Measurements from ENCODE around the gene MPZL3.

Gene MPZL3

GRCh38 chr11:118264569-118265465 is 12.7 kb upstream of the MPZL3 start:
- no peak for DNase-seq

GRCh38 chr11:118263695-118264568 is 11.8 kb upstream of the MPZL3 start, which contains the start of gene MPZL2:
Gene MPZL2, minus strand, starts transcription at chr11:118264297. Its CDS starts 144 bp downstream, at chr11:118264153.
- no peak for DNase-seq

GRCh38 chr11:118263112-118263511 is 10.9 kb upstream of the MPZL3 start:
- no peak for DNase-seq

GRCh38 chr11:118260353-118260752 is 8.2 kb upstream of the MPZL3 start:
- DNase-seq, result no peak

- DNase-seq, result no peak
These were observed 7.0 kb upstream of the MPZL3 start for GRCh38 chr11:118259138-118259537.

- no peak for DNase-seq
These were observed 6.2 kb upstream of the MPZL3 start for GRCh38 chr11:118258410-118258809.

- DNase-seq, result no peak
These were observed 523 bp upstream of the MPZL3 start for GRCh38 chr11:118252688-118253087.

- no peak for DNase-seq
These were observed 5.1 kb downstream of the MPZL3 start for GRCh38 chr11:118247041-118247440.

GRCh38 chr11:118245936-118246562 is 6.1 kb downstream of the MPZL3 start:
- no peak for DNase-seq

- DNase-seq, result no peak
These were observed 8.0 kb downstream of the MPZL3 start for GRCh38 chr11:118243993-118244762.

- no peak for DNase-seq
These were observed 9.0 kb downstream of the MPZL3 start for GRCh38 chr11:118243161-118243560.

- DNase-seq, result no peak
These were observed 10.4 kb downstream of the MPZL3 start for GRCh38 chr11:118241764-118242098.

- DNase-seq, result no peak
These were observed 11.0 kb downstream of the MPZL3 start for GRCh38 chr11:118240999-118241763.

GRCh38 chr11:118239509-118240205 is 12.5 kb downstream of the MPZL3 start:
- DNase-seq, result no peak

- no peak for DNase-seq
These were observed 13.2 kb downstream of the MPZL3 start for GRCh38 chr11:118238929-118239328.

- no peak for DNase-seq
These were observed 13.7 kb downstream of the MPZL3 start for GRCh38 chr11:118238421-118238820.

GRCh38 chr11:118236170-118236569 is 16.0 kb downstream of the MPZL3 start:
- DNase-seq, result no peak

- no peak for DNase-seq
These were observed 17.3 kb downstream of the MPZL3 start for GRCh38 chr11:118234833-118235232.

- no peak for DNase-seq
These were observed 18.3 kb downstream of the MPZL3 start for GRCh38 chr11:118233850-118234249.

GRCh38 chr11:118233377-118233776 is 18.8 kb downstream of the MPZL3 start:
- DNase-seq, result no peak

GRCh38 chr11:118232659-118233058 is 19.5 kb downstream of the MPZL3 start:
- no peak for DNase-seq

Data from amniotic stem cell (primary cell).